Right atrium auricular region (tissue), 2 donors: ENCODE data around the gene ACOXL. TPM values are rescaled to one million over a fixed set of nuclear protein-coding genes. Genes with fewer than 3 reads are reported as not detected.

Source experiments
- DNase-seq: peaks from one replicate; pipeline ENCODE4 v3.0.0-alpha.2; 2019; ENCODE audit warnings: low spot score
- H3K27ac ChIP-seq, 2 donors: fragments of 200-600 bp; sonication (generic); 1 replicate in 1 of 2; 2 replicates in 1 of 2; pipeline ENCODE4 v1.5.1; 2016 to 2019
- H3K27me3 ChIP-seq, 2 donors: fragments of 200-600 bp; sonication (generic); one replicate each; pipeline versions ENCODE4 v1.5.1 to v1.6.0; 2017 to 2019
- H3K36me3 ChIP-seq: fragments of 200-600 bp; sonication (generic); one replicate; pipeline ENCODE4 v1.5.1; 2016
- H3K4me1 ChIP-seq, 2 donors: fragments of 200-600 bp; sonication (generic); one replicate each; pipeline versions ENCODE4 v1.5.1 to v1.6.0; 2017 to 2019
- H3K4me3 ChIP-seq, 2 donors: fragments of 200-600 bp; sonication (generic); 1 replicate in 1 of 2; 2 replicates in 1 of 2; pipeline ENCODE4 v1.5.1; 2017 to 2019; ENCODE audit warnings: mild to moderate bottlenecking in 1 of 2, moderate library complexity in 1 of 2
- H3K9me3 ChIP-seq, 2 donors: fragments of 200-600 bp; sonication (generic); one replicate each; pipeline ENCODE4 v1.5.1; 2019
- CTCF ChIP-seq, 2 donors: fragments of 200-600 bp; sonication (generic); IDR thresholded peaks; one replicate each; pipeline ENCODE4 v1.5.1; 2019; ENCODE audit warnings: antibody characterized with exemption in 2 of 2
- total RNA-seq, 2 donors: library from RNA; depleted of rRNA; stranded (reverse); fragments of >200 nt; gene quantifications; one replicate each; pipeline ENCODE4 v1.1.0, GENCODE V29; 2016

Gene ACOXL
- total RNA-seq, 2 donors from 2014 or later = 0.33 to 0.55 TPM

GRCh38 chr2:110785439-110785838, 53.1 kb downstream of the ACOXL start:
- H3K27ac ChIP-seq = no peak overlapping the region
- DNase-seq = no peak
- no peak overlapping the region for H3K4me3 ChIP-seq
- no peaks in the 10 kb centered on the region for H3K36me3 ChIP-seq
- no peaks in the 10 kb centered on the region for H3K9me3 ChIP-seq
- no peaks in the 10 kb centered on the region for H3K27me3 ChIP-seq
- TF ChIP-seq CTCF (IDR thresholded peaks at IDR 0.05) = no peak
- no peaks in the 10 kb centered on the region for H3K4me1 ChIP-seq

- no peak for TF ChIP-seq CTCF (IDR thresholded peaks at IDR 0.05)
- no peak overlapping the region for H3K27ac ChIP-seq
- no peak for DNase-seq
- H3K4me1 ChIP-seq = no peaks in the 10 kb centered on the region
- no peaks in the 10 kb centered on the region for H3K36me3 ChIP-seq
- no peaks in the 10 kb centered on the region for H3K27me3 ChIP-seq
- no peaks in the 10 kb centered on the region for H3K9me3 ChIP-seq
- no peak overlapping the region for H3K4me3 ChIP-seq
Measured at GRCh38 chr2:110788976-110789375, 56.6 kb downstream of the ACOXL start.

GRCh38 chr2:110789706-110790105, 57.3 kb downstream of the ACOXL start:
- no peaks in the 10 kb centered on the region for H3K36me3 ChIP-seq
- no peak for TF ChIP-seq CTCF (IDR thresholded peaks at IDR 0.05)
- no peak overlapping the region for H3K4me3 ChIP-seq
- H3K9me3 ChIP-seq = no peaks in the 10 kb centered on the region
- no peak for DNase-seq
- H3K27ac ChIP-seq = no peak overlapping the region
- no peaks in the 10 kb centered on the region for H3K27me3 ChIP-seq
- H3K4me1 ChIP-seq = no peaks in the 10 kb centered on the region

- no peak for DNase-seq
- no peak for TF ChIP-seq CTCF (IDR thresholded peaks at IDR 0.05)
- H3K4me1 ChIP-seq = no peaks in the 10 kb centered on the region
- H3K27me3 ChIP-seq = no peaks in the 10 kb centered on the region
- H3K9me3 ChIP-seq = no peaks in the 10 kb centered on the region
- H3K36me3 ChIP-seq = no peaks in the 10 kb centered on the region
- H3K27ac ChIP-seq = no peak overlapping the region
- no peak overlapping the region for H3K4me3 ChIP-seq
Measured at GRCh38 chr2:110790907-110791306, 58.5 kb downstream of the ACOXL start.

- no peaks in the 10 kb centered on the region for H3K4me1 ChIP-seq
- no peak overlapping the region for H3K4me3 ChIP-seq
- no peaks in the 10 kb centered on the region for H3K9me3 ChIP-seq
- no peak for DNase-seq
- no peaks in the 10 kb centered on the region for H3K36me3 ChIP-seq
- no peak overlapping the region for H3K27ac ChIP-seq
- no peak for TF ChIP-seq CTCF (IDR thresholded peaks at IDR 0.05)
- no peaks in the 10 kb centered on the region for H3K27me3 ChIP-seq
Measured at GRCh38 chr2:110791435-110791834, 59.1 kb downstream of the ACOXL start.

- Histone ChIP-seq H3K9me3 (no peaks in the 10 kb centered on the region), H3K27ac (no peak overlapping the region), H3K36me3 (no peaks in the 10 kb centered on the region), H3K4me1 (no peaks in the 10 kb centered on the region), H3K27me3 (no peaks in the 10 kb centered on the region), H3K4me3 (no peak overlapping the region)
- DNase-seq = no peak
- TF ChIP-seq CTCF (IDR thresholded peaks at IDR 0.05) = no peak
Measured at GRCh38 chr2:110793034-110793433, 60.7 kb downstream of the ACOXL start.
